Hepatocyte (in vitro differentiated cells): ENCODE data around the gene TTK. TPM values are rescaled to one million over a fixed set of nuclear protein-coding genes. Genes with fewer than 3 reads are reported as not detected.

ENCODE experiments used
- DNase-seq: peaks from one replicate; pipeline ENCODE4 v3.0.0-alpha.2; 2016; ENCODE audit warnings: low spot score
- H2AFZ ChIP-seq: fragments of 200-600 bp; sonication (generic); 2 replicates; pipeline ENCODE4 v1.6.0; 2016; ENCODE audit warnings: antibody characterized with exemption, mild to moderate bottlenecking
- H3K27ac ChIP-seq: fragments of 200-600 bp; sonication (generic); 2 replicates; pipeline ENCODE4 v1.5.1; 2016; ENCODE audit warnings: mild to moderate bottlenecking
- H3K27me3 ChIP-seq: fragments of 200-600 bp; sonication (generic); 2 replicates; pipeline ENCODE4 v1.6.1; 2016
- H3K36me3 ChIP-seq: fragments of 200-600 bp; sonication (generic); replicated peaks from 2 replicates; pipeline ENCODE4 v1.5.1; 2016; ENCODE audit warnings: low read depth; ENCODE audit not compliant: insufficient read depth
- H3K4me1 ChIP-seq: fragments of 200-600 bp; sonication (generic); 2 replicates; pipeline ENCODE4 v1.5.1; 2016; ENCODE audit warnings: mild to moderate bottlenecking, moderate library complexity; ENCODE audit not compliant: insufficient read depth
- H3K4me2 ChIP-seq: fragments of 200-600 bp; sonication (generic); 2 replicates; pipeline ENCODE4 v1.6.0; 2016
- H3K4me3 ChIP-seq: fragments of 200-600 bp; sonication (generic); 2 replicates; pipeline ENCODE4 v1.5.1; 2016; ENCODE audit warnings: mild to moderate bottlenecking
- H3K79me2 ChIP-seq: fragments of 200-600 bp; sonication (generic); 2 replicates; pipeline ENCODE4 v1.6.0; 2017; ENCODE audit warnings: mild to moderate bottlenecking
- H3K9me2 ChIP-seq: fragments of 200-600 bp; sonication (generic); replicated peaks from 2 replicates; pipeline ENCODE4 v1.6.0; 2017; ENCODE audit warnings: mild to moderate bottlenecking; ENCODE audit not compliant: insufficient read depth
- H3K9me3 ChIP-seq: fragments of 200-600 bp; sonication (generic); 2 replicates; pipeline ENCODE4 v1.5.1; 2016; ENCODE audit warnings: low read depth, mild to moderate bottlenecking
- H4K20me1 ChIP-seq: fragments of 200-600 bp; sonication (generic); 2 replicates; pipeline ENCODE4 v1.6.0; 2016; ENCODE audit warnings: mild to moderate bottlenecking; ENCODE audit not compliant: insufficient read depth, poor library complexity, severe bottlenecking
- EZH2 ChIP-seq: fragments of 200-600 bp; sonication (generic); IDR thresholded peaks from 2 replicates; pipeline ENCODE4 v1.6.1; 2016; ENCODE audit warnings: antibody characterized with exemption, mild to moderate bottlenecking, borderline replicate concordance
- EZH2phosphoT487 ChIP-seq: fragments of 200-600 bp; sonication (generic); IDR thresholded peaks from one replicate; pipeline ENCODE4 v1.6.1; 2018; ENCODE audit warnings: antibody characterized with exemption, mild to moderate bottlenecking, low read depth, moderate library complexity; ENCODE audit not compliant: unreplicated experiment, severe bottlenecking
- whole genome bisulfite sequencing: methylation state at CpG from one replicate; pipeline ENCODE4 v1.1.6; 2016; ENCODE audit warnings: low lambda C conversion rate; ENCODE audit errors: missing lambda C conversion rate; 5-methylcytosine and 5-hydroxymethylcytosine counted together
- polyA plus RNA-seq: library from polyadenylated mRNA; unstranded; fragments of >200 nt; fragmentation: Nextera tagmentation; extraction: Ambion mirVana; gene quantifications from 2 replicates; pipeline ENCODE4 v1.2.1, GENCODE V29; 2016
- total RNA-seq: library from RNA; depleted of rRNA; stranded (reverse); fragments of >200 nt; gene quantifications from 2 replicates; pipeline ENCODE4 v1.2.3, GENCODE V29; 2014
- TF ChIP-seq, protein P1 (sequence below): fragments of 200-600 bp; sonication (generic); IDR thresholded peaks from 2 replicates; pipeline ENCODE4 v1.5.1; 2016; ENCODE audit warnings: antibody characterized with exemption, mild to moderate bottlenecking; ENCODE audit not compliant: poor library complexity

Gene TTK
- total and polyA plus RNA-seq, 2 experiments from 2014 or later, result 4.0 to 10.7 TPM

DNA sequence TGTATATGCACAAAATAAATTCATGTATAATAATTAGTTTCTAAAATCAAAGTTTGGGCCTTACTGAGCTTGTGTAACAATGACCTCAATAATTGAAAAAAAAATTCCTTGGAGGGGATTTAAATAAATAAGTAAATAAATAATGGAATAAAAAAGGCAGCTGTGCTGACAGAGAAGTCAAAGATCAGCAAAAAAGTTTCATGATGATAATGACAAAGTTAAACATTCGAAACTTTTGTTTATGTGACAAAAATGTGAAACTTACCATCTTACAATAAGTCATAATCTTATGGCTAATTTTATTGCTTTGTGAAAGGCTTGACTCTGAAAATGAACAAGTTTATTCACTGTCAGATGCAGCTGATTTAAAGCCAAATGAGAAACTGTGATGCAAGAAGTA, 3.1 kb upstream of the TTK start:
- no peak overlapping the region for H3K4me3 ChIP-seq
- no peaks in the 10 kb centered on the region for H3K9me2 ChIP-seq
- no peaks in the 10 kb centered on the region for H3K36me3 ChIP-seq
- 83% methylated on average over 1 of the region's 1 CpG for WGBS
- TF ChIP-seq EZH2 (no peak), EZH2phosphoT487 (no peak)
- TF ChIP-seq, protein P1, sequence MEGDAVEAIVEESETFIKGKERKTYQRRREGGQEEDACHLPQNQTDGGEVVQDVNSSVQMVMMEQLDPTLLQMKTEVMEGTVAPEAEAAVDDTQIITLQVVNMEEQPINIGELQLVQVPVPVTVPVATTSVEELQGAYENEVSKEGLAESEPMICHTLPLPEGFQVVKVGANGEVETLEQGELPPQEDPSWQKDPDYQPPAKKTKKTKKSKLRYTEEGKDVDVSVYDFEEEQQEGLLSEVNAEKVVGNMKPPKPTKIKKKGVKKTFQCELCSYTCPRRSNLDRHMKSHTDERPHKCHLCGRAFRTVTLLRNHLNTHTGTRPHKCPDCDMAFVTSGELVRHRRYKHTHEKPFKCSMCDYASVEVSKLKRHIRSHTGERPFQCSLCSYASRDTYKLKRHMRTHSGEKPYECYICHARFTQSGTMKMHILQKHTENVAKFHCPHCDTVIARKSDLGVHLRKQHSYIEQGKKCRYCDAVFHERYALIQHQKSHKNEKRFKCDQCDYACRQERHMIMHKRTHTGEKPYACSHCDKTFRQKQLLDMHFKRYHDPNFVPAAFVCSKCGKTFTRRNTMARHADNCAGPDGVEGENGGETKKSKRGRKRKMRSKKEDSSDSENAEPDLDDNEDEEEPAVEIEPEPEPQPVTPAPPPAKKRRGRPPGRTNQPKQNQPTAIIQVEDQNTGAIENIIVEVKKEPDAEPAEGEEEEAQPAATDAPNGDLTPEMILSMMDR, result no peak
- no peak overlapping the region for H2AFZ ChIP-seq
- H3K27ac ChIP-seq, result no peak overlapping the region
- no peaks in the 10 kb centered on the region for H3K9me3 ChIP-seq
- H3K4me2 ChIP-seq, result no peak overlapping the region
- H3K4me1 ChIP-seq, result peaks cover 6% of the 10 kb centered on the region
- peaks cover 3% of the 10 kb centered on the region for H3K27me3 ChIP-seq
- no peaks in the 10 kb centered on the region for H4K20me1 ChIP-seq
- DNase-seq, result no peak
- H3K79me2 ChIP-seq, result peaks cover 11% of the 10 kb centered on the region

- Histone ChIP-seq H4K20me1 (no peaks in the 10 kb centered on the region), H2AFZ (peak overlapping the region; percentile 95), H3K36me3 (no peaks in the 10 kb centered on the region), H3K9me2 (no peaks in the 10 kb centered on the region), H3K27ac (peak overlapping the region; percentile 85), H3K4me3 (peak overlapping the region; percentile 23), H3K9me3 (no peaks in the 10 kb centered on the region), H3K79me2 (peaks cover 19% of the 10 kb centered on the region), H3K4me2 (peak overlapping the region; percentile 83), H3K4me1 (peaks cover 6% of the 10 kb centered on the region), H3K27me3 (peaks cover 2% of the 10 kb centered on the region)
- WGBS, result 4% methylated on average over 13 of the region's 13 CpGs
- no peak for DNase-seq
- TF ChIP-seq EZH2 (no peak), EZH2phosphoT487 (no peak)
- TF ChIP-seq, protein P1, result no peak
Observed at GRCh38 chr6:80003826-80004172, 650 bp upstream of the TTK start.

- H3K36me3 ChIP-seq, result no peaks in the 10 kb centered on the region
- H3K9me2 ChIP-seq, result no peaks in the 10 kb centered on the region
- H4K20me1 ChIP-seq, result no peaks in the 10 kb centered on the region
- peak overlapping the region; percentile 64 for H3K4me3 ChIP-seq
- no peak for TF ChIP-seq EZH2
- TF ChIP-seq, protein P1, result no peak
- TF ChIP-seq EZH2phosphoT487, result no peak
- H3K27ac ChIP-seq, result no peak overlapping the region
- H3K79me2 ChIP-seq, result peaks cover 19% of the 10 kb centered on the region
- H3K4me1 ChIP-seq, result peaks cover 6% of the 10 kb centered on the region
- H2AFZ ChIP-seq, result no peak overlapping the region
- H3K27me3 ChIP-seq, result no peaks in the 10 kb centered on the region
- H3K4me2 ChIP-seq, result peak overlapping the region; percentile 88
- no peaks in the 10 kb centered on the region for H3K9me3 ChIP-seq
- 51% methylated on average over 6 of the region's 6 CpGs for WGBS
- DNase-seq, result no peak
Observed at GRCh38 chr6:80005406-80005805, 957 bp downstream of the TTK start.

DNA sequence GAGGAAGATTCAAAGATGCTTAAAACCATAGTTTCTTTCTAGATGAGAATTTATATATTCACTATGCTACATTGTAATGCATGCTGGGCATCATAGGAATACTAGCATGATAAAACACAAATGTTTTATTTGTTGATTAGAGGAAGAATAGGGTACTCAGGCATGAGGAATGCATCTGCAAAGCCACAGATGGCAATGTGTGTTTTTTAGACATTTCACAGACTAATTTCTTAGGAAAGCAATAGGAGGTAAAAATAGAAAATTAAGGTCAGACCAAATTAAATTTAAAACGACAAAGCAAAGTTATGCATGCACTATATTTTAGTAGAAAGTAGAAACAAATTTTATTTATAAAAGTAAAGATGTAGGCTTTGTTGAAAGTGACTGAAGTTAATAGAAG, 2.1 kb downstream of the TTK start:
- DNase-seq, result no peak
- no peak overlapping the region for H3K4me3 ChIP-seq
- no peaks in the 10 kb centered on the region for H3K9me3 ChIP-seq
- H3K9me2 ChIP-seq, result no peaks in the 10 kb centered on the region
- peaks cover 6% of the 10 kb centered on the region for H3K4me1 ChIP-seq
- TF ChIP-seq, protein P1, result no peak
- no peak for TF ChIP-seq EZH2phosphoT487
- H3K27ac ChIP-seq, result no peak overlapping the region
- no peak overlapping the region for H2AFZ ChIP-seq
- H3K4me2 ChIP-seq, result no peak overlapping the region
- no peaks in the 10 kb centered on the region for H3K27me3 ChIP-seq
- peaks cover 19% of the 10 kb centered on the region for H3K79me2 ChIP-seq
- no peaks in the 10 kb centered on the region for H3K36me3 ChIP-seq
- no peaks in the 10 kb centered on the region for H4K20me1 ChIP-seq
- 93% methylated on average over 1 of the region's 1 CpG for WGBS
